Nucleus accumbens (tissue), 56 donors: ENCODE data around the gene IAPP.
"Not testable (repeated sequence)": the region's sequence is repeated elsewhere in the genome, so short reads cannot be mapped to it uniquely, and the experiment has no call there.

Experiments
- DNase-seq, 56 donors: peaks; one replicate each; lab custom pipeline; 2025; lab: John Stamatoyannopoulos, UW

IAPP gene

DNA sequence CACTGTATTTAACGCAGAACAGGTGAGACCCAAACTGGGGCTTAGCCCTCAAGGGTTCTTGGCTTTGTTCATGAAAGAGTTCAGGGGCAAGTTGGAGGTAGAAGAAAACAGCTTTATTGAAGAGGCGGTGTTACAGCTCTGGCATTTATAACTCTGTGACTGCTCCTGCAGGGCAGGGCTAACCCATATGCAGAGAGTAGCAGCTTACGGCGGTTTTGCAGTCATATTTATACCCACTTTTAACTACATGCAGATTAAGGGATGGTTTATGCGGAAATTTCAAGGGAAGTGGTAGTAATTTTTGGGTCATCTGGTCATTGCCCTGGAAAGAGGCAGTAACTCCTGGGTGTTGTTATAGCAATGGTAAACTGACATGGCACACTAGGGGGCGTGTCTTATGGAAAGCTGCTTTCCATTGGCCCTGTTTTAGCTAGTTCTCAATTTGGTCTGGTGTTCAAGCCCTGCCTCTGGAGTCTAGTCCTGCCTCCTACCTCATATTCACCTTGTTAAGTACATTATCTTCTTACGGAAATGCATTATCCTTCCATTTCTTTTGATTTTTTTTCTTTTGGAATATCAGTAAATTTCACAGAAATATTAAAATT is 1.8 kb upstream of the IAPP start:
- DNase-seq: no peak

DNA sequence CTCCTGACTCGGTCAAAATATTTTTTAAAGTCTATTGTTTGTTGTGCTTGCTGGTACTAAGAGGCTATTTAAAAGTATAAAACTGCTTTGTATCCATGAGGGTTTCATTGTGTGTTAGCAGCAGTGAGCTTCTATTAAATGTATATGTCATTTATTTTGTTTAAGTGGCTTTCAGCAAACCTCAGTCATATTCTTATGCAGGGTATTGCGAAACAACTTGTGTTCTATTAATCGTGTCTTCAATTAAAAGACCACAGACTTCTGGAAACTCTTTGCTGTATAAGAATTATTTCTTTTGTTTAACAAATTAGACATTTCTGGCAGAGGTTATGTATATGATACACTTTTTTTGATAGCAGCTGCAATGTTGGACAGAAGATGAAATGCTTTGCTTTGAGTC is 6.5 kb downstream of the IAPP start:
- DNase-seq: no peak

- DNase-seq: not testable (repeated sequence)
These were observed 8.6 kb downstream of the IAPP start for GRCh38 chr12:21381320-21381719.

DNA sequence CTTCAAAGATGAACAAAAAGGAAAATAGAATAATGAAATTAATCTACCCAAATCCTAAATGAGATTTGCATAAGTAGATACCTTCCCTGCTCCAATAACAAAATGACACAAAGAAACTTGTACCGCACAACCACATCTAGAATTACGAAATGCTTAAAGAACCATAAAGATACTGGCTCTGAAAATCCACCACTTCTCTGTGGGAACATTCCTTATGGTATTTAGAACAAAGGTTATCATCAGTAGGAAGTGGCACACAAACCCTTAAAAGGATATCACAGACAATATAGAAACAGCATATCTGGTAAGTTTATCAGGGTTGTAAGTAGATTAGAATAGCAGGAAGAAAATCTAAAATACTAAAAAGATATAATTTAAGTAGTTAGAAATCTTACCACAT is 11.6 kb downstream of the IAPP start:
- no peak for DNase-seq

- no peak for DNase-seq
These were observed 14.5 kb downstream of the IAPP start for GRCh38 chr12:21387174-21387573.

- DNase-seq: no peak
These were observed 19.7 kb downstream of the IAPP start for GRCh38 chr12:21392384-21392783.

GRCh38 chr12:21394828-21395626 is 22.3 kb downstream of the IAPP start:
- DNase-seq: not testable (repeated sequence)

GRCh38 chr12:21413369-21414277 is 40.9 kb downstream of the IAPP start:
- no peak for DNase-seq

GRCh38 chr12:21416511-21417121 is 43.9 kb downstream of the IAPP start:
- no peak for DNase-seq

DNA sequence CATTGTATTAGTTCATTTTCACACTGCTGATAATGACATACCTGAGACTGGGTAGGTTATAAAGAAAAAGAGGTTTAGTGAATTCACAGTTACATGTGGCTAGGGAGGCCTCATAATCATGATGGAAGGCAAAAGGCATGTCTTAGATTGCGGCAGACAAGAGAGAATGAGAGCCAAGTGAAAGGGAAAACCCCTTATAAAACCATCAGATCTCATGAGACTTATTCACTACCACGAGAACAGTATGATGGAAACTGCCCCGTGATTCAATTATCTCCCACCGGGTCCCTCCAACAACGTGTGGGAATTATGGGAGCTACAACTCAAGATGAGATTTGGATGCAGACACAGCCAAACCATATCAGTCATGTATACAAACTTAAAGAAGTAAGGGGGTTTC is 45.7 kb downstream of the IAPP start:
- DNase-seq: not testable (repeated sequence)

DNA sequence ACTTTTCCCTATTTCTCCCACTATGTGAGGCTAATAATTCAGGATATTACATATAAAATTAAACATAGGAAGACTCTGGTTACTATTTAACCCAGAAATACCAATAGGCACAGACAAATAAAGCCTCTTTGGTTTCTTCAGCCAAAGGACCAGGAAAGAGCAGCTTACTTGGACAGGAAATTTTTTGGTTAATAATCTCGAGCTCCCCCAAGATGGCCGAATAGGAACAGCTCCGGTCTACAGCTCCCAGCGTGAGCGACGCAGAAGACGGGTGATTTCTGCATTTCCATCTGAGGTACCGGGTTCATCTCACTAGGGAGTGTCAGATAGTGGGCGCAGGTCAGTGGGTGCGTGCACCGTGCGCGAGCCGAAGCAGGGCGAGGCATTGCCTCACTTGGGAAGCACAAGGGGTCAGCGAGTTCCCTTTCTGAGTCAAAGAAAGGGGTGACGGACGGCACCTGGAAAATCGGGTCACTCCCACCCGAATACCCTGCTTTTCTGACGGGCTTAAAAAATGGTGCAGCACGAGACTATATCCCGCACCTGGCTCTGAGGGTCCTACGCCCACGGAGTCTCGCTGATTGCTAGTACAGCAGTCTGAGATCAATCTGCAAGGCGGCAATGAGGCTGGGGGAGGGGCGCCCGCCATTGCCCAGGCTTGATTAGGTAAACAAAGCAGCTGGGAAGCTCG is 46.5 kb downstream of the IAPP start:
- not testable (repeated sequence) for DNase-seq

- DNase-seq: no peak
These were observed 55.5 kb downstream of the IAPP start for GRCh38 chr12:21428241-21428640.
